CD4-positive, alpha-beta T cell treated with Interleukin-10 for 1 hour (primary cell): ENCODE measurements around the gene GSN.

Source experiments
- DNase-seq: peaks from one replicate; pipeline ENCODE4 v3.0.0-alpha.2; 2020

The GSN gene

GRCh38 chr9:121304707-121305106, 36.7 kb downstream of the GSN start:
- no peak for DNase-seq

DNA sequence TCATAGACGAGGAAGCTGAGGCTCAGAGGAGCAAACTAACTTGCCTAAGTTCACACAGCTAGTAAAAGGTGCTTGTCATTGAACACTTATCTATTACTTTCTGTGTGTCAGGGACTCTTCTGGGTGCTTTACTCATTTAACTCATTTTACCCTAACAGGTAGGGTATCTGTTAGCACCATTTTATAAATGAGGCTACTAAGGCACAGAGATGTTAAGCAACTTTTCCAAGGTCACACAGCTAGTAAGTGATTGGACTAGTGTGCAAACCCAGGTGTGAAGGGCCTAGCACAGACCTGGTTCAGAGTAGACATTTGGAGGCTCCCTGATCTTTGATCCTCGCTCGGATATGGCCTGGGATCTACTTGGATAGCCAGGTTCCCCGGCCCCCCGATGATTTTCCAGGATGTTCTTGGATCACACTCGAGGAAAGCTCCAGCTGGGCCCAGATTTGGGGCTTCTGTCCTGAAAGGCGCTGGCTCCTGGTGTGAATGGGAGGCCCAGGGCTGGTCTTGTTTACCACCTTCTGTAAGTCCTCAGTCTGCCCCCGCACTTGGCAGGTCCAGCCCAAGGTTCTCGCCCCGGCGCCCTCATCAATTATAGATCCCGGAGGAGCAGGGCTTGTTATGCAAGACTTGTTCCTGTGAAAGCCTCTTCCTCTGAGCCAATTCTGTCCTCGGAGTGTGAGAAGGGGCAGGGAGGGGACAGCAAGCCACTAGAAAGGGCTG, 37.5 kb downstream of the GSN start:
- DNase-seq = no peak

DNA sequence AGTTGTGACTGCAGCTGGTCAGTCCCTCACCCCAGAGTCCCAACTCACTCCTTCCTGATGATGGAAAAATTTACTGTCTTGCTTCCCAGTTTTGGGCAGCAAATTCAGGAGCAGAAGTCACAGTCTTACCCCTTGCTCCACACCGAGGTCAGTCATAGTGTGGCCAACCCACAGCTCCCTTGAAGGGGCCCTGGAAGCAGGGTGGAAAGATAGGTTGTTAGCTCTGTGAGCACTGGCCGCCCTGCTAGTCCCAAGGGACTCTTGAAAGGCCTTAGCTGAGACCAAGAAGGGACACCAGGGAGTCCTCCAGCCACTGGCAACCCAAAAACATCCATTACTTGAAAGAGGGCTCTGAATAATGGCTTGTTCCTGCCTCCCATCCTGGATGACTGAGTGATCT, 40.0 kb downstream of the GSN start:
- no peak for DNase-seq

DNA sequence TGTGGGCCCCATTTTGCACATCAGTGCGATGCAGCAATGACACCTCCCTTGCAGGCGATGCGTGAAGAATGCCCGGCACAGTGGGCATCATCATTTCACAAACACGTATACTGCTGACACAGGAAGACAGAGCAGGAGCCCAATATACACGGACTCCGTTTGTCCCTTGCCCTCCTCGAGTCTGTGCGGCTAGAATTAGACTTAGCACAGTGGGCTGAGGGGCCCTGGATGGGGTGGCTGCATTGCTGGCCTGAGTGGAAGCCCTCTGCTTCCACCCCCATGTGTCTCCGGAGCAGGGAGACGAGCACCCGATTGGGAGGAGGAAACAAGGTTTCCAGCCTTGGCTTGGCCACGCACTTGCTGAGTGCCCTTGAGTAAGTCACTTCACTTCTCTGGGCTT, 40.8 kb downstream of the GSN start:
- DNase-seq = no peak

- DNase-seq = no peak
Observed at GRCh38 chr9:121309171-121309570, 41.2 kb downstream of the GSN start.

- DNase-seq = no peak
Observed at GRCh38 chr9:121309833-121310425, 42.0 kb downstream of the GSN start.

- DNase-seq = no peak
Observed at GRCh38 chr9:121310571-121310970, 42.6 kb downstream of the GSN start.

GRCh38 chr9:121312169-121312568, 44.2 kb downstream of the GSN start:
- DNase-seq = no peak

DNA sequence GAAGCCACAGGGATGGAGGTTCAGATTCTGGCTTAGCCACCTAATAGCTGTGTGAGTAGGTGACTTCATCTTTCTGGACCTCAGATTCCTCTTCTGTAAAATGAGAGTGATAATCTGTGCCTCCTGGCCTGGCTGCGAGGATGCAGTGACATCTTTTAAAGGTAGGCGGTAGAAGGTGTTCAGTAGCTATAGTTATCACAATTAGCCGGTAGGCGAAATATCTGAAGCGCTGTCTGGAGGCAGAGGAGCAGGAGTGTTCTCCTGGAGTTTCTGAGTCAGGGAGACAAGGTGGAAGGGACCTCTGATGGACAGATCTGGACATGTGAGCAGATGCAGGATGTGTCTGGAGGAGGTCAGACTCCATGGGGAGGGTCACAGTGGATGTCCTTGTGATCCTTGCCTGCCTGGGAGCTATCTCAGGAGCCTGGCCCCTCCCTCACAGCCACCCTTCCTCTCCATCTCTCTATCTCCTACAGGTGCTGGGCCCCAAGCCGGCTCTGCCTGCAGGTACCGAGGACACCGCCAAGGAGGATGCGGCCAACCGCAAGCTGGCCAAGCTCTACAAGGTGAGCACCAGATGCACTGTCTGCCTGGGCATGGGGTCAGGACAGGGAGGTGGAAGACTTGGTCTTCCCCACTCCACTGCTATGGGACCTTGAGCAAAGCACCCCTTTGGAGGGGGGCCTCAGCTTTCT, 45.6 kb downstream of the GSN start:
- no peak for DNase-seq

- DNase-seq = no peak
Observed at GRCh38 chr9:121316378-121316777, 48.4 kb downstream of the GSN start.

DNA sequence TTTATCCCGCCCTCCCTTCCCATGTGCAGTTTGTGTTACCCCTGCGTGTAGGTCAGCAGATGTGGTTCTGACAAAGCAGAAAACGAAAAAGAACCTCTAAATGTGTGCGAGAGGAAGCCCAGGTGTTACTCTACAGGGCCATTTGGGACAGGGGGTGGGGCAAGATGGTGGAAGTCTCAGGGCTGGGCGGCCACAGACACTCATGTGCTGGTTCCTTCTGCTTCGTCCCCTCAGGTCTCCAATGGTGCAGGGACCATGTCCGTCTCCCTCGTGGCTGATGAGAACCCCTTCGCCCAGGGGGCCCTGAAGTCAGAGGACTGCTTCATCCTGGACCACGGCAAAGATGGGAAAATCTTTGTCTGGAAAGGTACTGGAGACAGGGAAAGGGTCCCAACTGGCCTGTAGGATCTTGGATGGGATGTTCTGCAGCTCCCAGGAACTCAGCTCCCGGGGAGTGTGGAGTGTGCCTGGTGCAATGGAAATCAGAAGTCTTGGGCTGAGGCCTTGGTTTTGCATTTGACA, 49.0 kb downstream of the GSN start:
- DNase-seq = no peak

DNA sequence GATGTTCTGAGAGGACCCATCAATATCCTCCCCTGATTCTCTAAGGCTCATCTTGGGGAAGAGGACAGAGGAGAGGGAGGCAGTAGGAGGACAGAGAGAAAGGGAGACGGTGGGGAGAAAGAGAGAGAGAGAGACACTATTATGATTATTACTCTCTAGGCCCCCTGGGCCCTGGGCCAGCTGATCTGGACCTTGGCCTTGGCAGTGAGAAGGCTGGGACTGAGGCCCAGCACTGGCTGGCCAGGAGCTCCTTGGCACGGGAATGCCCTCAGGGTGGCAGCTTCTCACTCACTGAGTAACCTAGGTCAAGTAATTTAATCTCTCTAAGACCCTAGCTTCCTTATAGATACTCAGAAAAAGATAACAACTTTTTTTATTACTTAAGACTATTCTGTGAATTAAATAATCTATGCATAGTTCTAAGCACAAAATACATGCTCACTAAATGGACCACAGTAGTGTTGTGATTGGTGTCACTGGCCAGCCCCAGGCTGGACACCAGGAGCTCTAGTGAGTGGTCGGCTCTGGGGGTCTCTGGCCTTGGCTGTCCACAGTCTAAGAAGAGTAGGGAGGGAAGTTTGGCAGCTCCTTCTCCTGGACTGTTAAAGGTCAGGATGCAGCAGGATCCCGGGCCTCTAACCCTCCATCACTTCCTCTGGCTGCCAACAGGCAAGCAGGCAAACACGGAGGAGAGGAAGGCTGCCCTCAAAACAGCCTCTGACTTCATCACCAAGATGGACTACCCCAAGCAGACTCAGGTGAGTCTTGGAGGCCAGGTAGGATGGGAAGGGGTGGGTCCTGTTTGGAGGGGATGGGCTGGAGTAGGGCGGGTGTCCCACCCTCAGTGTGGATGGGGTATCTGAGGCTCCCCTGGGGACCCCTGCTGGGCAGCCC, 50.0 kb downstream of the GSN start:
- no peak for DNase-seq

GRCh38 chr9:121318631-121319382, 50.8 kb downstream of the GSN start:
- DNase-seq = no peak

DNA sequence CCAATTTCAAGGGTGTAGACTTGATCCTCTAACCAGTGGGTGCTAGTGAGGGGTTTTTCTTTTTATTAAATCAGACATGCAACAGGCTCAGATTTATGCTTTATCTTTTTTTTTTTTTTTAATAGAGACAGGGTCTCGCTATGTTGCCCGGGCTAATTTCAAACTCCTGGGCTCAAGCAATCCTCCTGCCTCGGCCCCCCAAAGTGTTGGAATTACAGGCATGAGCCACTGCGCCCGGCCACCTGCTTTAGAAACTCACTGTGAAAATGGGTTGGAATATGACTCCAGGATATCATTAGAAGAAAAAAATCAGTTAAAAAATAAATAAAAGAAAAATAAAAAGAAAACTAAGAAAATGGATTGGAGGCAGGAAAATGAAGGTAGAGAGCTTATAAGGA, 51.4 kb downstream of the GSN start:
- DNase-seq = no peak

GRCh38 chr9:121321016-121321503, 53.1 kb downstream of the GSN start:
- DNase-seq = peak; percentile 33

- DNase-seq = peak; percentile 15
Observed at GRCh38 chr9:121322037-121322736, 54.2 kb downstream of the GSN start.

DNA sequence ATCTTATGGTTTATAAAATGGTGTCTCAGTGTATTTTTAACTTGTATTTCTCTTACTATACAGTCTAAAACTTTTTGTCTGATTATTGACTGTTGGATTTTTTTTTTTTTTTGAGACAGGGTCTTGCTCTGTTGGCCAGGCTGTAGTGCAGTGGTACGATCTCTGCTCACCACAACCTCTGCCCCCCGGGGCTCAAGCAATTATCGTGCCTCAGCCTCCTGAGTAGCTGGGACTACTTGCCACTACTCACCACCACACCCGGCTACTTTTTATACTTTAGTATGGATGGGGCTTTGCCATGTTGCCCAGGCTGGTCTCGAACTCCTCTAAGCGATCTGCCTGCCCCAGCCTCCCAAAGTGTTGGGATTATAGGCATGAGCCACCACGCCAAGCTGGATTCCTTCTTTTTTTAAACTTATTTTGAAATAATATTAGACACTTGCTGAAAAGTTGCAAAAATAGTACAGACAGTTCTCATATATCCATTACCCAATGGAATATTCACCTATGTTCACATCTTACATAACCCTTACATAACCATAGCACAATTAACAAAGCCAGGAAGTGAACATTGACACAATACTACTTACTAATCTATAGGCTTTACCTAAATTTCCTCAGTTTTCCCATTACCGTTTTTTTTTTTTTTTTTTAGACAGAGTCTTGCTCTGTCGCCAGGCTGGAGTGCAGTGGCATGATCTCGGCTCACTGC, 54.9 kb downstream of the GSN start:
- no peak for DNase-seq

DNA sequence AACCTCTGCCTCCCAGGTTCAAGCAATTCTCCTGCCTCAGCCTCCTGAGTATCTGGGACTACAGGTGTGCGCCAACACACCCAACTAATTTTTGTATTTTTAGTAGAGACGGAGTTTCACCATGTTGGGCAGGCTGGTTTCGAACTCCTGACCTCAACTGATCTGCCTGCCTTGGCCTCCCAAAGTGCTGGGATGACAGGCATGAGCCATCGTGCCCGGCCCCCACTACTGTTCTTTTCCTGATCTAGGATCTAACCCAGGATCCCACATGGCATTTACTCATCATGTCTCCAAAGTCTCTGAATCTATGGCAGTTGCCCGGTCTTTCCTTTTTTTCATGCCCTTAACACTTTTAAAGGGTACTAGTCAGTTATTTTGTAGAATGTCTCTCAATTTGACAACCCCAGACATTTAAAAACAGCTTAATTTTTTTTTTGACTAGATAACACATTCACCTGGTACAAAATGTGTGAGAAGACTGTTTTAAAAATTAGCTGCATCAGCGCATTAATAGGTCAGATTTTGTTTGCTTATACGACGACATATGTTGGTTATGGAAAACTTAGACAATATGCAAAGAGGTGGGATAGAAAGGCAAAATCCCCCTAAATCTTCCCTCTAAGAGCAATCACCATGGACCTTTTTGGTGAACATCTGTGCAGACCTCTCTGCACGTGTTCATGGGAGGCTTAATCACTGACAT, 55.6 kb downstream of the GSN start:
- DNase-seq = no peak

DNA sequence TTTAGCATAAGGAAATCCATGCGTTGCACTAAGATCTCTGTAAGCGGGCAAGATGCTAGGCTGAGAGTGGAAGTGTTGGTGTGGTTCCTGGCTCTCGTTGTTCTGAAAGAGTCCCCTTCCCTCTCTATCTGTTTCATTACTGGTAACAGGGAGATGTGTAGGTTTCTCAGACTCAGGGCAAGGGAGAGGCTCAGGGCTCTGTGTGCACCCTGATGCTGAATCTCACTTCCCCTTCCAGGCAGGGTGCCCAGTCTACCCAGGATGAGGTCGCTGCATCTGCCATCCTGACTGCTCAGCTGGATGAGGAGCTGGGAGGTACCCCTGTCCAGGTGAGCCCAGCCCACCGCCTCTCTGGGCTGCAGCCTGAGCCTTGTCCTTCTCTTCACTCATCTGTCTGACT, 56.4 kb downstream of the GSN start:
- no peak for DNase-seq

- no peak for DNase-seq
Observed at GRCh38 chr9:121324755-121325154, 56.8 kb downstream of the GSN start.
